GM12875 (cell line): ENCODE measurements around the gene MARCHF6.

Experiments used
- H3K4me3 ChIP-seq: one replicate; pipeline ENCODE4 v1.5.1; 2011; ENCODE audit warnings: low read depth, low read length, control low read depth
- TF ChIP-seq, protein P1 (sequence below): IDR thresholded peaks from 2 replicates; pipeline ENCODE4 v1.5.1; 2011; ENCODE audit warnings: low read depth, mild to moderate bottlenecking, control low read depth, inconsistent platforms, low read length, moderate library complexity, borderline replicate concordance; ENCODE audit not compliant: insufficient read depth

The MARCHF6 gene

DNA sequence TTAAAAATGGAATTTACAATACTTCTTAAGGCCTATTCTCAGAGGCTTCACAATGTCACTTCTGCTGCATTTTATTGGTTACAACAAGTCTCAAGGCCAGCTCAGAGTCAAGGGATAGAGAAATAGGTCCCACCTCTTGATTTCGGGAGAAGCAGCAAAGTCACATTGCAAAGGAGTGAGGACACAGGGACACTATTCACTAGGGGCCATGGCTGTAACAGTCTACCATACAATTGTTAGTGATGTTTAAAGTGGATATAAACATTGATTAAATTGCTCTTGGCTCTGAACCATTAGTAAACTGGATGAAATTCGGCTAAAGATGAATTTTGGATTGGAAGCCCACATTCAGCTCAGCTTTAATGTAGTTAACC is 24.1 kb upstream of the MARCHF6 start:
- H3K4me3 ChIP-seq: no peak overlapping the region
- TF ChIP-seq, protein P1, sequence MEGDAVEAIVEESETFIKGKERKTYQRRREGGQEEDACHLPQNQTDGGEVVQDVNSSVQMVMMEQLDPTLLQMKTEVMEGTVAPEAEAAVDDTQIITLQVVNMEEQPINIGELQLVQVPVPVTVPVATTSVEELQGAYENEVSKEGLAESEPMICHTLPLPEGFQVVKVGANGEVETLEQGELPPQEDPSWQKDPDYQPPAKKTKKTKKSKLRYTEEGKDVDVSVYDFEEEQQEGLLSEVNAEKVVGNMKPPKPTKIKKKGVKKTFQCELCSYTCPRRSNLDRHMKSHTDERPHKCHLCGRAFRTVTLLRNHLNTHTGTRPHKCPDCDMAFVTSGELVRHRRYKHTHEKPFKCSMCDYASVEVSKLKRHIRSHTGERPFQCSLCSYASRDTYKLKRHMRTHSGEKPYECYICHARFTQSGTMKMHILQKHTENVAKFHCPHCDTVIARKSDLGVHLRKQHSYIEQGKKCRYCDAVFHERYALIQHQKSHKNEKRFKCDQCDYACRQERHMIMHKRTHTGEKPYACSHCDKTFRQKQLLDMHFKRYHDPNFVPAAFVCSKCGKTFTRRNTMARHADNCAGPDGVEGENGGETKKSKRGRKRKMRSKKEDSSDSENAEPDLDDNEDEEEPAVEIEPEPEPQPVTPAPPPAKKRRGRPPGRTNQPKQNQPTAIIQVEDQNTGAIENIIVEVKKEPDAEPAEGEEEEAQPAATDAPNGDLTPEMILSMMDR: no peak

DNA sequence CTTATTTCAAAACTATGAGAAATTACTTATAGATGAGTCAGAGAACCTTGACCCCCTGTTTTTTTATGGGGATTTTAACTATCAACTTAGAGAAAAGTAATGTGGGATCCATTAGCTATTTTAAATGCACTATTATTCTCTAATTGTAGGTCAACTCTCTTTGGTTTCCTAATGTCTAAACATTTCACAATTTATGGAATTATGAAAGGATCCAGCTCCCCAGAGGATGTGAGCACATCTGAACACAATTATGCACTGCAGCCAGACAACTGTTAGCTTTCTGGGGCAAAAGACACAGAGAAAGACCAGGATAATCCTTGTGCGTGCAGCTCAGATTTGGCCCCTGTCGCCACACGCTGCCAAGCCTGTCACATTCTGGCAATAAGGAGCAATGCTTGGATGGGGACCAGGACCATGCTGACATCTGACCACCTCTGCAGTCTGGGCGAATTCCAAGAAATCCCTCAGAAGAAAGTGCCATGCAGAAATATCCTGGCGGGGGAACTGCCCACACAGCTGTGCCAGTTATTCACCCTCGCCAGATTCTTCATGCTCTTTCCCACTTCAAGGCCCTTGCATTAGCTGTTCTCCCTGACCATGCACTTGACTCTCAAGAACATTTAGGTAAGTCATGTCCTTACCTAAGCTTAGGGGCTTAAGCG is 23.5 kb upstream of the MARCHF6 start:
- no peak overlapping the region for H3K4me3 ChIP-seq
- TF ChIP-seq, protein P1: no peak

DNA sequence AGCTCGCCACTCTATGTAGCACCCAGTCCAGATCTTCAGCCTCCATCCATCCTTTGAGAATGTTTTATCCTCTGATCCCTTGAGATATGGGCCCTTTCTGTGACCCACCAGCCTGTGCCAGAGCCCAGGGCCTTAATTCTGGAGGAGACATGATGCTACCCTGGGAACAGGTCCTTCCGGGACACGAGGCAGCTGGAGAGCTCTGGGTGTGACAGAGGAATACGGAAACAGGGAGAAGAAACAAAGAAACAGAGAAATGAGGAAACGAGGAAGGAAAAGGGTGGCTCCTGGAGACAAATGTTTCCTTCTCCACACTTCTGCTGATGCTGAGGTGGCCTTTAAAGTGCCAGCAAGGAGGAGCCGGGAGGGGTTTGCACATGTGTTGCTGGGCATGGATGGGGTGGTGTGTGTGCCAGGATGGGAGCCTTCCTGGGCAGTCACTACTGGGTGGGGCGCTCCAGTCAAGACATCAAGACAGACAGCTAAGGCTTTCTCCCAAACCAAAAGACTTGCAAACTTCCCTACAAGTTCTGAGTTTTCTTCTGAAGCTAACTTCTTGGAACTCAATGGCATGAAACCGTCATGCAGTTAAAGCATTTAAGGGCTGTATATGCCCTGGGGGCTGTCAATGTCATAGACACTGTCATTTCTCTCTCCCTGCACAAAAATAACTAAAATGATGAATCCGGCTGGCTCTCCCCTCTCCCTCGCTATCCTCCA is 22.8 kb upstream of the MARCHF6 start:
- no peak overlapping the region for H3K4me3 ChIP-seq
- TF ChIP-seq, protein P1: no peak

DNA sequence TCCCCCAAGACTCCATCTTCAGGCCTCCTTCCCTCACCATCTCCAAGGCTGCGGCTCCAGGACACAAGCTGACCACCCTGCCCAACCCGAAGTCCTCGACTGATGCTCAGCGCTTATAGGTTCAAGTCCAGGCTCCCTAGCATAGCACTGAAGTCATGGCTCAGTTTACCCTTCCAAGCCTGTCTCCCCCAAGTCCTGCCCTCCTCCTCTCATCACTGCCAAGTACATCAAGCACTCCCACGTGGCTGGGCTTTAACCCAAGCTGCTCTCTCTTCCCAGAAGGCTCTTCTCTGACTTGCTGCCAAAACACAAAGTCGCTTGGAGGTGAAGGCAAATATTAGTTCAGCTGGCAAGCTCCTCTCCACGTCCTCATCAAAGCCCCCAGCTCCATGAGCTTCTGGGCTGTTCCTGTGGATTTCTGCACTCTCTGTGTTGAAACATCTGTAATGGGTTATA is 22.1 kb upstream of the MARCHF6 start:
- TF ChIP-seq, protein P1: no peak

DNA sequence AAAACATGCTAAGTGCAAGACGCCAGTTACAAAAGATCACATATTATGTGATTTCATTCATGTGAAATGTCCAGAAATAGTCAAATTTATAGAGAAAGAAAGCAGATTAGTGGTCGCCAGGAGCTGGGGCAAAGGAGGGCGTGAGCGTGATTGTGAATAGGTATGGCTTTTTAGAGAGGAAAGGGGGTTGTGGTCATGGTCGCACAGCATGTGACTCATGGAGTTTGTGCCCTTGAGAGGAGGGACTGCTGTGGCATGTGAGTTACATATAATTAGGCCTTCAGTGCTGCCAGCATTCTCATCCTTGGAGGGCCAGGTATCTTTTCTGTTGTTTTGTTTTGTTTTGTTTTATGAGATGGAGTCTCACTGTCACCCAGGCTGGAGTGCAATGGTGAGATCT is 21.2 kb upstream of the MARCHF6 start:
- TF ChIP-seq, protein P1: no peak
- no peak overlapping the region for H3K4me3 ChIP-seq

More for the DNA sequence above, 22.1 kb upstream of the MARCHF6 start:
- H3K4me3 ChIP-seq: no peak overlapping the region

DNA sequence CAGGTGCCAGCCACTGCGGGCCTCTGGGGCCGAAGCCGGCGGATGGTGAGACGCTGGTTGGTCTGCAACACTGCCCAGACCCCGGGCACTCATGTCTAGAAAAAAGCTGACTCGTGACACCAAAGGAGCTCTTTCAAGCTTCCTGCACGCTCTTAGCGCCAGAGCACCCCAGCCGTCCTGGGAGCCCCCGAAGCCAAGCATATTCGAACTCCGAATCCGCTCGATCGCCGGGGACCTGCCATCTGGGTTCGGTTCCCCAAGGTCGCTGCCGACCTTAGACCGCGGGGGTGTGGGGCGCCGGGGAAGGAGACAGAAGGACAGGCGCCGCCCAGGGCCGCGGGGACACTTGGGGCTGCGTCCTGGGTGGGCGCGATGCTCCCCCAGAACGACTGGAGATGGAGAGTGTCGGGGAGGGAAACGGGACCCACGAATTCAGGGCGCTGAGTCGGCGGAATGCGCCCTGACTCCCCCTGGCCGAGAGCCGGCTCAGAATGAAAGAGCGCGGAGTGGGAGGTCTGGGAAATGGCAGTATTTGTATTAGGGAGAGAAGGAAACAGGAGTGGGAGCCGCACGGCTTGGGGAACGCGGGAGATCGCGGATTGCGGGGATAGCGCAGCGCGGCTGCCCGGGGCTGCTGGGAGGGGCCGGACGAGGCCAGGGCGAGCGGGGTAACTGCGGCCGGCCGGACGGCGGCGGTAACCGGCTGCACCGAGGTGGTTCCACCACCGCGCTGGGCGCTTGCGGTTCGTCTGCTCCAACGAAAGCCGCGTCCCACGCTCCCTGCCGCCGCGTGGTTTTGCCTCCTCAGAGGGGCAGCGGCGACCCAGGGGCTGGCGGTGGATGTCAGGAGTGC is 20.1 kb upstream of the MARCHF6 start:
- H3K4me3 ChIP-seq: peak overlapping the region; percentile 53
- TF ChIP-seq, protein P1: no peak

- TF ChIP-seq, protein P1: no peak
- H3K4me3 ChIP-seq: no peak overlapping the region
These were observed 18.7 kb upstream of the MARCHF6 start for GRCh38 chr5:10334831-10335230.
